Sciatic nerve (tissue), 2 donors: ENCODE results near the gene MTTP. TPM values are rescaled to one million over a fixed set of nuclear protein-coding genes. Genes with fewer than 3 reads are reported as not detected.

ENCODE experiments used
- ATAC-seq: fragments of 200-7000 bp; cut with Tn5 transposase; one replicate; pipeline ENCODE4 v1.9.1; 2020; ENCODE audit warnings: mild to moderate bottlenecking, moderate library complexity
- DNase-seq: peaks from one replicate; pipeline ENCODE4 v3.0.0-alpha.2; 2020; ENCODE audit warnings: low spot score
- intact Hi-C: fragments of 100-400 bp; cut with DNase I; formaldehyde crosslinking; loops from one replicate; pipeline ENCODE4 v1.14.2; 2022
- total RNA-seq: library from RNA; stranded (reverse); fragmentation: NEBNext Ultra II Directional; extraction: Animal tissue kit (Norgen Biotek cat#: 25700); gene quantifications from one replicate; pipeline ENCODE4 v1.2.1, GENCODE V29; 2021
- donor health status: DM: no; HTN: no; CAD: no.
- donor health status: DM: no; HTN: no; CAD: no.

Gene MTTP
- total RNA-seq, 1 donor from 2014 or later = 0.49 TPM

DNA sequence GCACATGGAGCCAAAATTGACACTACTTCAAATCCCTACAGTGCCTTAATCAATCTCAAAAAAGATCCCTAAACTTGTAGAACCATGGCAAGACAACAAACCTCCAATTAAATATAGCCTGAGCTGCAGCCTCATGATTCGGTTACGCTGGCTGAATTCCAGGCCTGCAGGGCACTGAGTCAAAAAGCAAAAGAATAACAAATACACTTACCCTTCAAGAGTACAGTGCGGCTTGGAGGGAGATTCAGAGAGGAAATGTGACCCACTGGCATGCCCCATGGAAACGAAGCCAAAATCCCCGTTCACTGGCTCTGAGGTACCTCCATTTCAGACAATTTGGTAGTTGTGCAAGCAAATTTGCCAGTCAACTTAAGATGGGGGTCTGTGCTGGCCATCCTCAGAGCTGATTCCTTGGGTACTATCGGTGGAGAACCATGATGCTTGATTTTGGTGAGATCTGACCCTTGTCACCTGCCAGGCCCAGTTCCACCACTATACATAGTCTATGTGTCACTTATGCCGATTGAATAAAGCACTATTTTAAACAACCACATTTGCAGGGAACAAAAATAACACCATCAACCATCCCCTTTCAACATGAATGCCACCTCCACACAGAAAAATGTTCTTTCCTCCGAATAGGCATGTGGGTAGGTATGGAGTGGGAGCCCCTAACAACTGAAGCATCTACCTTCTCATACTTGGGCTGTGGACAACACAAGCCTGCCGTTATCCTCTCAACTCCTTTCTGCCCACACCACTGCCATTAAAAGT lies 80.9 kb downstream of the MTTP start:
- intact Hi-C loops = no loop called here
- ATAC-seq (no peak), DNase-seq (no peak)

DNA sequence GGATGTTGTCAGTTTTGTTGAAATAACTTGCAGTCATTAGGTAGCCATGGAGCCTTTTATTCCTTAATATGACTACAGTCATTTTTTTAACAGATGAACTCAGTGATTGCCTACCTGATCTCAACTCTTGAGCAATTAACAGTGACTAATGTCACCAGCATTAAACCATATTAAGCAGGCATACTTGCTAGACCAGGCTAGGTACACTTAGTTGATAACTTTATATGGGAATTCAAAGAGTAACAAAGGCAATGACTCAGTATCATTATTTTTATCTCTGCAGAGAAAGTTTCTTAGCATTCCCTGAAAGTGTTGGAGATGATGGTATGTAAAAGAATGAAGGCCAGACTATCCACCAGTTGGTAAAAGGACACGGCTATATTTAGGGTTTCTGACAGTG lies 83.2 kb downstream of the MTTP start, which contains the start of gene C4orf54:
C4orf54 (minus strand) TSS at position 31 of the 400 bp plus-strand sequence. CDS start 3,180 bp downstream, outside the sequence.
- ATAC-seq (no peak), DNase-seq (no peak)
- intact Hi-C loops = no loop called here

DNA sequence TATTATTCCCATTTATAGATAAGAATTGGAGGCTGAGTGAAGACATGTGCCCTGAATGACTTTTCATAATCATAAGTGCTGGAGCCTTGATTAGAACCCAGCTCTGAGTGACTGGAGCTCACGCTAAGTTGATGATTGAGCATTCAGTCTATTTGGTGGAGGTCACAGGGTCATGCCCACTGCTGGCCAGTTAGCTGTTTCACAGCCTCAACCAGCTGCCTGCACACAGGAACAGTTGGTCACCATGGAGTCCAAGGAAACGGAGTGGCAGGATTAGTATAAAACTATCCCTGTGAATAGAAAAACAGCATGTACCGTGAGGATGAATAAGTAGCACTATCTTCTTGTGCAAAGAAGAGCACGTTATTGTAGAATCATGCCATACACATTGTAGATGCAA lies 84.0 kb downstream of the MTTP start:
- intact Hi-C loops = no loop called here
- DNase-seq (no peak), ATAC-seq (no peak)

DNA sequence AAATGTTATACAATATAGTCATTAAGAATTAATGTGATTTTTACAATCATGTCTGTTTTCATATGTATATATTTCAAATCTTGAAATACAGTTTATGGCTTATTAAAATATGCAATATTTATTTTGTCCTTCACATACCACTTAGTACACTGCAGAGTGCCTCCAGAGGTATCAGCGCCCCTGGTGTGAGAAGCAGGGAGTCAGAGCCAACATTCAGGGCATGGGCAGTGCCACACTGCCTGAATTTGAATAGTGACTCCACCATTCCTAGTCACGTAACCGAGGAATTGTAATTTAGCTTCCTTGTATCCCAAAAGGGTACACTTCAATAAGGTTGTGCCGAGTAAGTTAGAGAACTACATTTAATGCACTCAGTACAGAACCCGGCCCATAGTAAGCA lies 87.3 kb downstream of the MTTP start:
- intact Hi-C loops = no loop called here
- ATAC-seq (no peak), DNase-seq (no peak)

DNA sequence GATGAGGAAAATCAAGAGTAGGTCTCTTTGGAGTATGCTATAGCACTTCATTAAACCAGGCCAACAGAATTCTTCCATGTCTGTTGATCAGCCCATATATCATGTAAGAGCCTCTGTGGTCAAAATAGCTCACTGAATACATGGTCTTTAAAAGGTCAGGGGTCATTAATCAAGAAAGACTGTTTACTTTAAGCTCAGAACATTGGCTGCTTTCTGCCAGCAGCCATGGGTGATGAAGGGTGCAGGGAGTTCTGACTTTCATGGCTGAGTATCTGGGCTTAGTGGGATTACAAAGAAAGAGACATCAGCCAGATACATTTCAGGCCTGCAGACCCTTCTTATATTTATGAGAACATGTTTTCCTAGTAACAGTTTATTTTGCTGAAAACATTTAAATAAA lies 90.1 kb downstream of the MTTP start:
- ATAC-seq (no peak), DNase-seq (no peak)
- intact Hi-C loops = no loop called here

DNA sequence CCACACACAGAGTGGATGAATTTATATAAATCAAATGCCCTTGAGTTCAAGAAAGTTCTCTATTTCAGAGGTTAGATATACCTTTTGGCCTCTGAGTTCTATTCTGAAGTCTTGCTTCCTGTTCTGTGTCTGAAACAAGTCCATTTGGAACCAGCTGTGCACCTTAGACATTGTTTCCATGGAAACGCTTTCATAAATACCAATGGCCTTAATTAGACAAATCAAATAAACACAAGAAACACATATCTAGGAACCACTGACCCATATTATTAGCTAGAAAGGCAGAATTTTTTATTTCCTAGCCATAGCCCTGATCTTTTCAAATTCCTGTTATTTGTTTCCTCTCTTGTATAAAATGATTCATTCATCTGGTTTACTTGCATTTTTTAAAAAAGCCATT lies 91.4 kb downstream of the MTTP start:
- DNase-seq (no peak), ATAC-seq (no peak)
- intact Hi-C loops = no loop called here

DNA sequence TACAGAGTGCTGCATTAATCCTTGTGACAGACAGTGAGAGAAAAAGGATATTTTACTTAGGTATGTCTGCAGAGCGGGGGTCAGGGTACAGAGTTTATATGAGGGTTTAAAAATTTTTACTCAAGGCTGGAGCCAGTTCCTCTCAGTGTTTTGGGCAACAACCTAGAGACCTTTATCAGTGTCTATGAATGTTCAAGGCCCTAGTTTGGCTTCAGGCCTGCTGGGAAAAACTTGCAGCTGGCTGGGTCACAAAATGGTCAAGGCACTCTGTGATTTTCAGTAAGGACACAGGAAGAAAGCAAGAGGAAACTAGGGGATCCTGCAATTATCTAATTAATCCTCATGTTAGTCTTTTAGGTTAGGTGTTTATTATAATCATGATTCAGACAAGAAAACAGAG lies 93.8 kb downstream of the MTTP start:
- DNase-seq (no peak), ATAC-seq (no peak)
- intact Hi-C loops = no loop called here

DNA sequence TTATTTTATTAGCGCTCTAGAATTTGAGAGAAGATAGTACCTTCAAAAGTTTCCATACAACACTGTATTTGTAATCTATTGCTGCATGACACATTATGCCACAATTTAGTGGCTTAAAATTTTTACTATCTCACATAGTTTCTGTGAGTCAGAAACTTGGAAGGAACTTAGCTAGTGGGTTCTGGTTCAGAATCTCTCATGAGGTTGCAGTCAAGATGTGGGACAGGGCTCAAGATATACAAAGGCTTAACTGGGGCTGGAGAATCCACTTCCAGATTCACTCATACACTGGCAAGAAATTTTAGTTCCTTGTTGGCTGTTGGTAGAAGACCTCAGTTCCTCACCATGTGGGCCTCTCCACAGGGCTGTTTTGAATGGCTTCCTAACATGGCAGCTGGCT lies 94.5 kb downstream of the MTTP start:
- no peak for ATAC-seq
- DNase-seq = no peak
- intact Hi-C loops = no loop called here

DNA sequence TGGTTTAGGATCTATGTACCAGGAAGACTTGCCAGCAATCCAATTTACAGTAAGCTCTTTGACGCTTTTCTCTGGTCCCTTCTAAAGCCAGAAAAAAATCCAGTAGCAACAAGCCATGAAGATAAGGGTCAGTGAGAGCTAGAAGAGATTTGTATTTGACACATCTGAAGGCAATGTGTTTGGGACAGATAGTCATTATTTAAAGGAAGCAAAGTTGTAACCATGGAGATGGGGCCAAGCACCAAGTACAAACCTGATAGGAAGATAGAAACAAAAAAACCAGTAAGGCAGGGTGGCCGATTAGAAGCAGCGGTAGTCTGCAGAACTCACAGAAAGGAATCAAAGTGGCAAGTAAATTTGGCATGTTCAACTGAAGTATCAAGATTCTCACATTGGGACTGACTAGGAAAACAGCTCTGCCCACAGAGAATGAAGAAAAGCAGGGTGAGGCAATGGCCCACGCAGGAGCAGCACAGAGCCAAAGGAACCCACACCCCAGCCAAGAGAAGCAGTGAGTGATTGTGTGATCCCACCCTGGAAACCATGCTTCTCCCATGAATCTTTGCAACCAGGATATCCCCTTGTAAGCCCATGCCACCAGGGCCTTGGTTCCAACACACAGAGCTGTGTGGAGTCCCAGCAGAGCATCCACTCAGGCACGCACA lies 95.9 kb downstream of the MTTP start:
- intact Hi-C loops = no loop called here
- DNase-seq (no peak), ATAC-seq (no peak)

Other genes with a start within 250 kb of the MTTP start
- gene ADH1C, start 222.1 kb upstream of the MTTP start, total RNA-seq = 75.2 TPM
- gene ADH7, start 139.5 kb upstream of the MTTP start, total RNA-seq = not detected
- not detected for gene C4orf17, start 63.8 kb upstream of the MTTP start, total RNA-seq
- gene TRMT10A, start 10.8 kb upstream of the MTTP start, total RNA-seq = 4.9 TPM
- gene C4orf54, start 83.0 kb downstream of the MTTP start, total RNA-seq = not detected
- 3.5 TPM for gene DAPP1, start 242.0 kb downstream of the MTTP start, total RNA-seq